Mesenchymal stem cell (in vitro differentiated cells and primary cell): ENCODE results near the gene PIBF1.

ENCODE experiments used
- DNase-seq: peaks from one replicate; pipeline ENCODE4 v3.0.0-alpha.2; 2013
- H2AFZ ChIP-seq: one replicate; pipeline ENCODE4 v1.6.1; 2013; ENCODE audit warnings: low read depth, mild to moderate bottlenecking, control low read depth, inconsistent platforms, low read length, moderate library complexity
- H2AK5ac ChIP-seq: 2 replicates; pipeline ENCODE4 v1.6.1; 2013; ENCODE audit warnings: low read length, moderate library complexity, mild to moderate bottlenecking, inconsistent platforms; ENCODE audit not compliant: severe bottlenecking
- H2BK120ac ChIP-seq: one replicate; pipeline ENCODE4 v1.6.1; 2013; ENCODE audit warnings: low read depth, mild to moderate bottlenecking, inconsistent platforms, low read length, moderate library complexity
- H2BK12ac ChIP-seq, 2 experiments: one replicate each; pipeline ENCODE4 v1.6.1; 2013; ENCODE audit warnings: inconsistent platforms in 2 of 2, low read length in 2 of 2, mild to moderate bottlenecking in 2 of 2, moderate library complexity in 2 of 2, control low read depth in 1 of 2
- H2BK15ac ChIP-seq: one replicate; pipeline ENCODE4 v1.6.1; 2013; ENCODE audit warnings: mild to moderate bottlenecking, low read depth, inconsistent platforms; ENCODE audit not compliant: poor library complexity, severe bottlenecking
- H2BK5ac ChIP-seq: 2 replicates; pipeline ENCODE4 v1.6.1; 2013; ENCODE audit warnings: low read depth, mild to moderate bottlenecking, low read length, control low read depth, inconsistent platforms; ENCODE audit not compliant: poor library complexity, severe bottlenecking
- H3K14ac ChIP-seq, 2 experiments: one replicate each; pipeline ENCODE4 v1.6.1; 2013; ENCODE audit warnings: inconsistent platforms in 2 of 2, low read length in 2 of 2, control low read depth in 1 of 2, mild to moderate bottlenecking in 1 of 2, moderate library complexity in 1 of 2
- H3K18ac ChIP-seq, 2 experiments: one replicate each; pipeline ENCODE4 v1.6.1; 2013; ENCODE audit warnings: inconsistent platforms in 2 of 2, low read length in 2 of 2, control low read depth in 1 of 2, low read depth in 1 of 2, mild to moderate bottlenecking in 1 of 2
- H3K23ac ChIP-seq, 2 experiments: one replicate each; pipeline ENCODE4 v1.6.1; 2013; ENCODE audit warnings: inconsistent platforms in 2 of 2, low read length in 2 of 2, mild to moderate bottlenecking in 2 of 2, moderate library complexity in 2 of 2, control low read depth in 1 of 2
- H3K27ac ChIP-seq: 2 replicates; pipeline ENCODE4 v1.5.1; 2013; ENCODE audit warnings: mild to moderate bottlenecking, moderate library complexity, low read length, control low read depth, inconsistent platforms; ENCODE audit not compliant: poor library complexity, severe bottlenecking
- H3K27me3 ChIP-seq, 2 experiments: 2 replicates each; pipeline versions ENCODE4 v1.6.1 to v1.7.0; 2013; ENCODE audit warnings: low read length in 2 of 2, mild to moderate bottlenecking in 2 of 2, moderate library complexity in 2 of 2, control low read depth in 1 of 2, inconsistent platforms in 1 of 2; ENCODE audit not compliant: control insufficient read depth in 1 of 2, insufficient read depth in 1 of 2
- H3K36me3 ChIP-seq, 2 experiments: 2 replicates each; pipeline versions ENCODE4 v1.6.1 to v1.7.0; 2013; ENCODE audit warnings: low read length in 2 of 2, control low read depth in 1 of 2, inconsistent platforms in 1 of 2, low read depth in 1 of 2, mild to moderate bottlenecking in 1 of 2; ENCODE audit not compliant: insufficient read depth in 2 of 2, control insufficient read depth in 1 of 2
- H3K4ac ChIP-seq, 2 experiments: one replicate each; pipeline ENCODE4 v1.6.1; 2013; ENCODE audit warnings: inconsistent platforms in 2 of 2, low read length in 2 of 2, mild to moderate bottlenecking in 2 of 2, moderate library complexity in 2 of 2, control low read depth in 1 of 2, low read depth in 1 of 2
- H3K4me1 ChIP-seq: 2 replicates; pipeline ENCODE4 v1.6.1; 2013; ENCODE audit warnings: low read depth, low read length, control low read depth; ENCODE audit not compliant: control insufficient read depth, insufficient read depth
- H3K4me2 ChIP-seq: 2 replicates; pipeline ENCODE4 v1.6.1; 2013; ENCODE audit warnings: low read length, mild to moderate bottlenecking, inconsistent platforms; ENCODE audit not compliant: poor library complexity, severe bottlenecking
- H3K4me3 ChIP-seq, 2 experiments: 2 replicates each; pipeline versions ENCODE4 v1.5.1 to v1.7.0; 2013; ENCODE audit warnings: low read length in 2 of 2, mild to moderate bottlenecking in 2 of 2, control low read depth in 1 of 2, low read depth in 1 of 2; ENCODE audit not compliant: insufficient read depth in 1 of 2
- H3K79me1 ChIP-seq: replicated peaks from 2 replicates; pipeline ENCODE4 v1.6.1; 2013; ENCODE audit warnings: mild to moderate bottlenecking, control low read depth, low read length, inconsistent platforms; ENCODE audit not compliant: poor library complexity, severe bottlenecking
- H3K9ac ChIP-seq: 2 replicates; pipeline ENCODE4 v1.7.0; 2013; ENCODE audit warnings: mild to moderate bottlenecking, low read length, moderate library complexity
- H3K9me3 ChIP-seq: 2 replicates; pipeline ENCODE4 v1.7.0; 2013; ENCODE audit warnings: mild to moderate bottlenecking, low read length; ENCODE audit not compliant: control insufficient read depth
- H4K8ac ChIP-seq: one replicate; pipeline ENCODE4 v1.6.1; 2013; ENCODE audit warnings: inconsistent platforms, mild to moderate bottlenecking, low read length, moderate library complexity
- H4K91ac ChIP-seq: one replicate; pipeline ENCODE4 v1.6.1; 2013; ENCODE audit warnings: mild to moderate bottlenecking, low read length, inconsistent platforms
- WGBS: methylation state at CpG from one replicate; pipeline ENCODE4 v1.1.7; 2013; ENCODE audit warnings: mixed read lengths; 5-methylcytosine and 5-hydroxymethylcytosine counted together

PIBF1 gene

DNA sequence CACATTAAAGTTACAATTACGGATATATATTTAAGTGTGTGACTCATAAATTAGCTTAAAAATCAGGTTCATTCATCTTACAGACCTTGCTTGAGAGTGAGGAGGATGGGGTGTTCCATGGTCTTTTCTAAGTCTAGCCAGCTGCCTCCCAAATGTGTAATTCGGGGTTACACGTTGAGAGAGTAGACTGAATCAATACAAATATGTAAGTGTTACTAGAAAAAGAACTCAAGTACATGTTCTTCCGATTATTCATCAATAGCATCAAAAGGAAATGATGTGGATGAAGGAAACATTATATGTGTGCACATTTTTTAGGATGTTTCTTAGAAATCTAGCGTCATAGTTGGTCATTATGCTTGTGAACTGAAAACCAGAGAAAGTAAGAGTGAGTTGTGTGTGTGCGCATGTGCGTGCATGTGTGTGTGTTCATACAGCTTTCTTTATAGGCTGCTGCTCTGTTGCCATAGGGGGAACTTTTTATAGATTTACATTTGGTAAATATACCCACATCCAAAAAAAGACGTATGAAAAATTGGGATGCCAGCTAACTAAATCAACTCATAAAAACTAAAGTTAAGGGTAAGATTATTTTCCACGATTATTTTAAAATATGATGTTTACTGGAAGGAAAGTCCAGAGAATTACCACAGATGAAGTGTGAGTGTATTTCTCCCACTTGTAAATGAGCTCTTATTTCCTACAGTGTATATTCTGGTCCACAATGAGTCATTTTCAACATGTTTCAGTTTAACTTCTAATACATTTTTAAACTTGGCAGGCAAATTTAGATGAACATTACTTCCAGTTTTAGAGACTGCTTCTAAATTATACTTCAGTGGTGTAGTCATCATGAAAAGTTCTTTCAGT lies 82.4 kb downstream of the PIBF1 start:
- no peak overlapping the region for H2AK5ac ChIP-seq
- H2BK120ac ChIP-seq = no peak overlapping the region
- no peak overlapping the region for H2AFZ ChIP-seq
- no peak overlapping the region for H2BK12ac ChIP-seq
- H3K36me3 ChIP-seq = peaks cover 0 to 11% of the 10 kb centered on the region in 2 experiments
- H3K4me1 ChIP-seq = no peaks in the 10 kb centered on the region
- H3K27me3 ChIP-seq = no peaks in the 10 kb centered on the region
- no peak overlapping the region for H4K91ac ChIP-seq
- H3K4me2 ChIP-seq = no peak overlapping the region
- no peaks in the 10 kb centered on the region for H3K9me3 ChIP-seq
- no peak overlapping the region for H4K8ac ChIP-seq
- peak; percentile 9 for DNase-seq
- H3K23ac ChIP-seq = no peak overlapping the region
- no peak overlapping the region for H3K18ac ChIP-seq
- H3K79me1 ChIP-seq = peaks cover 3% of the 10 kb centered on the region
- peak overlapping the region; percentile 63 for H3K9ac ChIP-seq
- no peak overlapping the region for H3K27ac ChIP-seq
- no peak overlapping the region for H2BK5ac ChIP-seq
- H3K14ac ChIP-seq = no peak overlapping the region
- H3K4ac ChIP-seq = no peak overlapping the region
- 97% methylated on average over 2 of the region's 9 CpGs for WGBS
- H2BK15ac ChIP-seq = no peak overlapping the region
- H3K4me3 ChIP-seq = peak overlapping the region in 1 of 2 experiments; percentile 21

DNA sequence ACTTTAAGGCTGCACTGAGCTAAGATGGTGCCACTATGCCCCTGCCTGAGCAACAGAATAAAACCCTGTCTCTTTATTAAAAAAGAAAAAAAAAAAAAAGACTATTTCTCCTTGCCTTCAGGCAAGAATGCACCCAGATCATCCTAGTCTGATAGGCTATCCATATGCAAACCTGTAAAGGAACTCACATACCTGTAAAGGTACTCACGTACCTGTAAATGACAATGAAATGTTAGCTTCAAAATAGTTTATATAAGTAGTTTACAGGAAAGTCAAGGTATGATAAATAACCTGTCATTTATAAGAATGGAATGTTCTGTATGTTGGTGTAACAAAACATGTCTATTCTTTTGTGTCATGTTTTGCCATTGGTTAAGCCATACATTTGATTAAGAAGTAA lies 86.3 kb downstream of the PIBF1 start:
- H2AK5ac ChIP-seq = no peak overlapping the region
- DNase-seq = no peak
- H3K4me1 ChIP-seq = no peaks in the 10 kb centered on the region
- no CpG with 5 or more reads among the region's 1 CpG for WGBS
- H3K4ac ChIP-seq = no peak overlapping the region
- no peak overlapping the region for H2BK12ac ChIP-seq
- no peak overlapping the region for H2AFZ ChIP-seq
- H4K91ac ChIP-seq = no peak overlapping the region
- H3K27ac ChIP-seq = no peak overlapping the region
- no peak overlapping the region for H3K4me2 ChIP-seq
- no peak overlapping the region for H2BK15ac ChIP-seq
- no peak overlapping the region for H3K14ac ChIP-seq
- no peak overlapping the region for H2BK120ac ChIP-seq
- no peak overlapping the region for H3K9ac ChIP-seq
- no peak overlapping the region for H4K8ac ChIP-seq
- H3K18ac ChIP-seq = no peak overlapping the region
- peaks cover 3% of the 10 kb centered on the region for H3K79me1 ChIP-seq
- H3K27me3 ChIP-seq = no peaks in the 10 kb centered on the region
- H3K23ac ChIP-seq = no peak overlapping the region
- H2BK5ac ChIP-seq = no peak overlapping the region
- no peaks in the 10 kb centered on the region for H3K9me3 ChIP-seq
- peaks cover under 1 to 11% of the 10 kb centered on the region in 2 experiments for H3K36me3 ChIP-seq
- H3K4me3 ChIP-seq = no peak overlapping the region

DNA sequence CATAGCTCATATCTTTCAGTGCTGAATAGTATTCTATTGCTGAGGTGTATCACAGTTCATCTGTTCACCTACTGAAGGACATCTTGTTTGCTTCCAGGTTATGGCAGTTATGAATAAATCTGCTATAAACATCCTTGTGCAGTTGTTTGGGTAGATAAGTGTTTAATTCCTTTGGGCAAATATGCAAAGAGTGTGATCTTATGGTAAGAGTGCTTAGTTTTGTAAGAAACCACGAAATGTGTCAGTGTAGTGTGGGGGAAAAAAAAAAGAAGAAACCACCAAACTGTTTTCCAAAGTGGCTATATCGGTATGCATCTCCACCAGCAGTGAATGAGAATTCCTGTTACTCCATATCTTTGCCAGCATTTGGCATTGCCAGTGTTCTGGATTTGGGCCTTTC lies 93.3 kb downstream of the PIBF1 start:
- WGBS = 89% methylated on average over 1 of the region's 2 CpGs

DNA sequence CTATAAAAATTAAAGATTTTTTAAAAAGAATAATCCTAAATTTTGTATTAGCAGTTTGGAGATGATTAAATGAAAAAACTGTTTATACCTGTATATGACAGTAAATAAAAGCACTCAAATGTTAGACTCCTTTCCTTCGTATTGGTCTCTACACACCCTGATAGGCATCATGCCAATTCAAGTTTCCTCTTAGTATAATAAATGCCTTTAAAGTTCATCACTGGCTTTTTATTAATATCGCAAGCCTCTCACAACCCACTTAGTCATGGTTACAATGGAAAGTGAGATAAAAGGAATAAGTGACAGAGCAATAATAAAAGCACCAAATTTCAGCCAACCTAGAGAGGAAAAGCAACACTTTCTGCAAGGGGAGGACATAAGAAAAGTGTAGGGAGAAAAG lies 102.2 kb downstream of the PIBF1 start:
- H4K91ac ChIP-seq = no peak overlapping the region
- peaks cover 0 to 8% of the 10 kb centered on the region in 2 experiments for H3K36me3 ChIP-seq
- no peak for DNase-seq
- H2AK5ac ChIP-seq = no peak overlapping the region
- no peak overlapping the region for H3K9ac ChIP-seq
- no peak overlapping the region for H2AFZ ChIP-seq
- no peak overlapping the region for H3K23ac ChIP-seq
- no peak overlapping the region for H2BK15ac ChIP-seq
- peaks cover 5% of the 10 kb centered on the region for H3K9me3 ChIP-seq
- H3K4me1 ChIP-seq = no peaks in the 10 kb centered on the region
- H3K18ac ChIP-seq = no peak overlapping the region
- no peak overlapping the region for H2BK5ac ChIP-seq
- WGBS = 100% methylated on average over 1 of the region's 2 CpGs
- no peak overlapping the region for H4K8ac ChIP-seq
- no peak overlapping the region for H2BK120ac ChIP-seq
- no peak overlapping the region for H3K14ac ChIP-seq
- H3K79me1 ChIP-seq = peaks cover 2% of the 10 kb centered on the region
- no peaks in the 10 kb centered on the region for H3K27me3 ChIP-seq
- no peak overlapping the region for H3K27ac ChIP-seq
- no peak overlapping the region for H3K4me3 ChIP-seq
- no peak overlapping the region for H2BK12ac ChIP-seq
- no peak overlapping the region for H3K4ac ChIP-seq
- no peak overlapping the region for H3K4me2 ChIP-seq

More for the DNA sequence above, 93.3 kb downstream of the PIBF1 start:
- no peak overlapping the region for H2BK12ac ChIP-seq
- H3K9me3 ChIP-seq = peaks cover 7% of the 10 kb centered on the region
- no peak overlapping the region for H2BK120ac ChIP-seq
- no peak overlapping the region for H2AFZ ChIP-seq
- H4K91ac ChIP-seq = no peak overlapping the region
- H3K4me1 ChIP-seq = no peaks in the 10 kb centered on the region
- no peaks in the 10 kb centered on the region for H3K27me3 ChIP-seq
- no peak overlapping the region for H3K18ac ChIP-seq
- H3K14ac ChIP-seq = no peak overlapping the region
- H2BK5ac ChIP-seq = no peak overlapping the region
- no peak overlapping the region for H3K23ac ChIP-seq
- H3K27ac ChIP-seq = no peak overlapping the region
- no peak overlapping the region for H4K8ac ChIP-seq
- no peak overlapping the region for H3K4me3 ChIP-seq
- H3K79me1 ChIP-seq = peaks cover 5% of the 10 kb centered on the region
- H3K4me2 ChIP-seq = no peak overlapping the region
- no peak overlapping the region for H2BK15ac ChIP-seq
- H3K36me3 ChIP-seq = peaks cover 2 to 17% of the 10 kb centered on the region in 2 experiments
- no peak for DNase-seq
- H2AK5ac ChIP-seq = no peak overlapping the region
- H3K4ac ChIP-seq = no peak overlapping the region
- H3K9ac ChIP-seq = no peak overlapping the region
